Stimulated activated CD4-positive, alpha-beta T cell treated with anti-CD3 and anti-CD28 coated beads, Interleukin-2, amount 100 ng/mL, for 48 hours (primary cell): ENCODE results near the gene FAM181B.

Experiments
- DNase-seq, 2 donors: peaks; one replicate each; pipeline ENCODE4 v3.0.0-alpha.2; 2020

The FAM181B gene

DNA sequence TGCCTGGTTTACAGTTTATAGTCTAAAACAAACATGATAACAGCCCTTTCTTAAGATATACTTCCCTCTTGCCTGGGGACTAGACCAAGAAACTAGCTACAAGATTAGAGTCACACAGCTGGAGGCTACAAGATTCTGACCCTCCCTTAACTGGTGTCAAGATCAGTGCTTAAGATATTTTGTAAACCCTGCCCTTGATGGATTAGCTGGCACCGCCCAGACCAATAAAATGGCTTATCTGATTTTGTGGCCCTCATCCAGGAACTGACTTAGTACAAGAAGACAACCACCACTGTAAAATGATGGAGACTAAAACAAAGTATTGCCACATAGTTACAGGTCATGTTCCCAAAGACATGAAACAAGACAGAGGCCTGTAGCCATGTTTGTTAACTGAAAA is 53.4 kb downstream of the FAM181B start:
- no peak for DNase-seq
